Measurements from ENCODE around the gene FBXL3.
"Not testable (repeated sequence)": the region's sequence is repeated elsewhere in the genome, so short reads cannot be mapped to it uniquely, and the experiment has no call there.

Gene FBXL3

DNA sequence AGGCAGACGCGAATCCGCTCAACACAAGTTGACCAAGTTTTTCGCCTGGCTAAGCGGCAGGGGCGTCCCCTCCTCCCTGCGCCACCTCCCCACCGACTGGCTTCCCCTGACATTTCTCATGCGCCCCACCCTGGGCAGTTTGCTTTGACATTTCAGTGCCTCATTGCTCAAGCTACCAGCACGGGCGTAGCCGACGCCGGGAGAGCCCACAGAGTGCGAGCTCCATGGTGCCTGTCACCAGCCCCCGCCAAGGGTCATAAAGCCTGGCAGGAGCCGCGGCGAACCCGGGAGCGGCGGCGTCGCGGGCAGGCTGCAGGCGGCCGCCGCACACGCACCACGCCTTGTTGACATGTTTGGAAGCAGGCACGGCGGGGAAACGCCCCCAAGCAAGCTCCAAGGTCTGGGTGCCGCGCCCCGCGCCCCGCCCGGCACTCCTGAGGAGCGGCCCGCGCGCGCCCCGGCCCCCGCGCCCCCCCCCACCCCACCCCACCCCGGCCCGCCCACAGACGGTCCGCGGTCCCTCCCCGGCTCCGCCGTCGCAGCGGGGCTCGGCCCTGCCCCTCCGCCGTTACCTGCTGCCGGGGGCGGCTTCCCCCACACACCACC, 601 bp downstream of the FBXL3 start:
- DNase-seq (ENCODE audit: low read depth), result peak; percentile 66

- DNase-seq (ENCODE audit: low read depth), result no peak
These were observed 4.6 kb downstream of the FBXL3 start for GRCh38 chr13:77022341-77022740.

GRCh38 chr13:77019756-77020155, 7.2 kb downstream of the FBXL3 start:
- DNase-seq (ENCODE audit: low read depth), result no peak

DNA sequence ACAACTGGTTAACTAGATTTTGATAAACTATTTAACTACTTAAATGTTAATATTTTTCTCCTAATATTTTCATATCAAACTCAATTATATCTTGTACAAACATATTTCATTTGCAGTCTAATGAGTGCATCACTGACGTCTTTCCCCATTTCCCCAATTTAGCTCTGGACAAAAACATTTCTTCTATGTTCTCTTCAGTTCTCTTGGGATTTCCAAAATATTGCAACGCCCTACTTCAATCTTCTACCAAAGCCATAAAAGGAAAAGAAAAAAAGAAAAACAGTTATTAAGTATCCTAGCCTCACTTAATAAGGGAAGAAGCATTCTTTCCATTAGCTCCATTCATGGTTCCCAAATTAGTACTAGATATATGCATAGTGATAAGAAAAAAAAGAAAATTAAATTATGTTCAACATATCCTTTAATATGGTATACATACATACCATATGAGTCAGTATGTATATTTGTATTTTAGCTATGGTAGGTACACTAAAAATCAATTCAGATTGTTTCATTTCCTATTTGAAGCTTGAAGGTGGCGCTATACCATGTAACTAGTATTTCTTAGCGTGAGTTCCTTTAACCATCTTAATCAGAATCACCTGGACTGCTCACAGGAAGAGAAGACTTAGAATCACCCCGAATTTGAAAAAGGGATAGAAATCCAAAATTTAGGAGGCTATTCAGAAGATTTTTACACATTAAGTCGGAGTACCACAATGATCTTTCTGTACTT, 9.9 kb downstream of the FBXL3 start:
- no peak for DNase-seq (ENCODE audit: low read depth)

- DNase-seq (ENCODE audit: low read depth), result no peak
These were observed 10.6 kb downstream of the FBXL3 start for GRCh38 chr13:77016251-77016812.

DNA sequence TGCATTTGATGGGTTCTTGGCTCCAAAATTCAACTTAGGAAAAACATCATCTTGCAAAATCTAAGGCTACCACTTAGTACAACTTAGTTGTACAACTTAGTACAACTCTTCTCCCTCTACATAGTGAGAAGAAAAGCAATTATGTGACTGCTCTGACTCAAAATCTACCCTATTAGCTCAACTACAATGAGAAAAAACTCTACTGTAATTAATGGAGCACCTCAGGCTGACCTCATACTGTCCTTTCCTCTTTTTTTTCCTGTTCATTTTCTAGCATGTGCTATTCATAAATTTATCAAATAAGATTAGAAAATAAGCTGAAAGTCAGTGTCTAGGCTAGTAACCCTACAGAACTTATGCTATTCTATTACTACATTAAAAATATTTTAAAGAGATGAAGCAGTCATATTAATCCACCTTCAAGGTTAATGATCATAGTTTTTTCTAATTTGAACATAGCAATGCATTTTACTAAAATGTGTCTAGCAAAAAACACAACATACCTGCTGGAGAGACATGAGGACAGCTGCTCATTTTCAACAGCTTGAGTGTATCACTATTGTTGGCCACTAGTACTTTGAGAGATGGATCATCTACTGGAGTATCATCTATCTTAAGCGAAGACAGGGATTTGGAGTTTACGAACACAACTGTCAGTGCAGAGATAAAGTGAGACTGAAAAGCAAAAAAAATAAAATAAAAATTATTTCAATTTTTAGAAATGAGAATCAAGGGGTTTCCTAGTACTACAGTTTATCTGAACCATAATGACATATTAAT, 11.9 kb downstream of the FBXL3 start:
- no peak for DNase-seq (ENCODE audit: low read depth)

GRCh38 chr13:77013853-77014542, 13.0 kb downstream of the FBXL3 start:
- no peak for DNase-seq (ENCODE audit: low read depth)

DNA sequence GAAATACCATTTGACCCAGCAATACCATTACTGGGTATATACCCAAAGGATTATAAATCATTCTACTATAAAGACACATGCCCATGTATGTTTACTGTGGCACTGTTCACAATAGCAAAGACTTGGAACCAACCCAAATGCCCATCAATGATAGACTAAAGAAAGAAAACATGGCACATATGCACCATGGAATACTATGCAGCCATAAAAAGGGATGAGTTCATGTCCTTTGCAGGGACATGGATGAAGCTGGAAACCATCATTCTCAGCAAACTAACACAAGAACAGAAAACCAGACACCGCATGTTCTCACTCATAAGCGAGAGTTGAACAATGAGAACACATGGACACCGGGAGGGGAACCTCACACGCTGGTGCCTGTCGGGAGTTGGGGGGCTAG, 17.2 kb downstream of the FBXL3 start:
- not testable (repeated sequence) for DNase-seq (ENCODE audit: low read depth)

- no peak for DNase-seq (ENCODE audit: low read depth)
These were observed 17.9 kb downstream of the FBXL3 start for GRCh38 chr13:77009011-77009410.

DNA sequence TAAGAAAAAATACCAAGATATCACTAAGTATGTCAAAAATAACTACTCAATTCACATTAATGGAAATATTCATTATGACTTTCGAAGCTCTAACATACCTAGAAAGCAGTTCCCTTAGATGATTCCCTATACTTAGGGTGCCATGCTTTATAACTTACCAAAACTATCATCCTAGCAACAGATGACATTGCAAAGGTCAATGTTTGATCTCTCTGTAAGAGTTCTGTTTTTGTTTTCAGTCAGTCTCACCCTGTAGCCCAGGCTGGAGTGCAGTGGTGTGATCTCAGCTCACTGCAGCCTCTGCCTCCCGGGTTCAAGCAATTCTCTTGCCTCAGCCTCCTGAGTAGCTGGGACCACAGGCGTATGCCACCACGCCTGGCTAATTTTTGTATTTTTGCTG, 18.6 kb downstream of the FBXL3 start:
- DNase-seq (ENCODE audit: low read depth), result not testable (repeated sequence)

GRCh38 chr13:77002590-77003190, 24.3 kb downstream of the FBXL3 start:
- DNase-seq (ENCODE audit: low read depth), result no peak

DNA sequence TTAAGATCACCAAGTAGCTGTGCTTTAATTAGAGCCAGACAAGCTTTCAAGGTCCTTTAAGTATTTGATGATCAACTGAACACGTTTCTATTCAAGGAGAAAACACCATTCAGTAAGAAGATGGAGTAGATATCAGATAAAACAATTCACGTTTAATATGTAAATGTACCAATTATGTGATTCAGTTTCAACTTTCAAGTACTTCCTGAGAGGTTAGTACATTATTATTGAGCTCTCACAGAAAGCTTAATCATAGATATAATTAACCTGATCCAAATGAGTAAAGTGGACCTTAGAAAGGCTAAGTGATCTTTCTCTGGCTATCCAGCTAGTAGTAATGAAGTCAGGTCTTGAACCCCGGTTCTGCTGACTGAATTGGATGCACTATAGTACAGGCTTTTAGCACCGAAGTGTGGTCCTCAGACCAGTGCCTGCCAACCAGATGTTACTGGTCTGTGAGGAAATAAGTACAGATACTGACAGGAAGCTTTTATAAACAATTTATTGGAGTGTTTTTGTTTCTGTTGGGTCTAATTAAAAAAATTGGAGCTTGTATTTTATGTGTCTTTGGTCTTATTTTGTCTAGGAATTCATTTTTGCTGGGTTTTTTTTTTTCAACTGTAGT, 24.9 kb downstream of the FBXL3 start:
- no peak for DNase-seq (ENCODE audit: low read depth)

GRCh38 chr13:77001540-77001939, 25.4 kb downstream of the FBXL3 start:
- no peak for DNase-seq (ENCODE audit: low read depth)

- DNase-seq (ENCODE audit: low read depth), result no peak
These were observed 26.5 kb downstream of the FBXL3 start for GRCh38 chr13:77000475-77000874.

DNA sequence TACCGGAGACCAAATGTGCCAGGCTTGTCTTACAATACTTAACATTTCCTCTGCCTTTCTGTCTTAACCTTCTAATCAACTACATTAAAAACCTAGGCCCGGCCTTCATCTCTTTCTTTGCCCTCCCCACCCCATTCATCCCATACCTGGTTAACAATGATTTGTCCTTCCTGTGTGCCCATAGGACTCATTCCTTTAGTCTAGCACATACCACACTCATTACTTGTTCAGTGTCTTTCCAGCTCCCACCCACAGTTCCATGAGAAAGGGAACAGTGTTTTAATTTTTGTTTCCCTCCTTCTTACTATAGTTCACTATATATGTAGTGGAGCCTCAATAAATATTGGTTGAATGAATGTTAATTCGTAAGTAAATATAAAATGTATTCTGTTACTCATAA, 32.7 kb downstream of the FBXL3 start:
- DNase-seq (ENCODE audit: low read depth), result no peak

DNA sequence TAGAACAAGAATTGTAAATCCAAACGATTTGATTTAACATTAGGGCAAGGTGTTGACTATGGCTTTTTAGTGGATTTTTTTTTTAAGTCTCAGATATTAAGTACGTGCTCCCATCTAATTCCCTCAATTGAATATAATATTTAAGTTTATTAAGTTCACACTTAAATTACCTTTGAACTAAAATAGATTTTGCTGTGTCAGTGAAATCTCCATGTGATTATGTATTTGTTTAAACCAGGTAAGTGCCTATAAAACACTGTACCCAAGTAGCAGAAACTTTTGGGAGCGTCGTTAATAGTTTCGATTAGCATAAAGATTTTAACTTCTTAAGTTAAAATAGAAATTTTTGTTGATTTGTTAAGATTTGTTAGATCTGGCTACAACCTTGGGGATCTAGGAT, 33.5 kb downstream of the FBXL3 start:
- DNase-seq (ENCODE audit: low read depth), result no peak

GRCh38 chr13:76993021-76993420, 33.9 kb downstream of the FBXL3 start:
- no peak for DNase-seq (ENCODE audit: low read depth)

DNA sequence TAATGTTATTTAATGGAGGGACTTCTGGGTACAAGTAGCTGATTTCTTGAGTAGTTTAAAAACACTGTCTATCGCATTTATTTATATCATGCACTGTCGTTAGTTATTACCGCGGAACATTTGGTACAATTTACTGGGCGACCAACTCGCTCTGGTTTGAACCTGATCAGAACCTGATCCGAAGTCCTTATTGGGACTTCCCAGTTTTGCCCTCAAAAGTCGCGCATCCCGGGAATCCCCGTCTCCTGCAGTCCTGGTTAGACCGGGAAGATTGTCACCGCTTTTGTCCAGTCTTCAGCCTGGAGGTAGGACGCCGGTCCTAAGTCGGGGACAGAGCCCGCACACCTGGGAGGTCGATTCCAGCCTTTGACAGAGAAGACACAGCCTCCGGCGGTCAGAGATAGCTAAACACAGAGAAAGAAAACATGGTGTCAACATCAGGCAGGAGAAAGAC, 34.4 kb downstream of the FBXL3 start:
- DNase-seq (ENCODE audit: low read depth), result no peak

DNA sequence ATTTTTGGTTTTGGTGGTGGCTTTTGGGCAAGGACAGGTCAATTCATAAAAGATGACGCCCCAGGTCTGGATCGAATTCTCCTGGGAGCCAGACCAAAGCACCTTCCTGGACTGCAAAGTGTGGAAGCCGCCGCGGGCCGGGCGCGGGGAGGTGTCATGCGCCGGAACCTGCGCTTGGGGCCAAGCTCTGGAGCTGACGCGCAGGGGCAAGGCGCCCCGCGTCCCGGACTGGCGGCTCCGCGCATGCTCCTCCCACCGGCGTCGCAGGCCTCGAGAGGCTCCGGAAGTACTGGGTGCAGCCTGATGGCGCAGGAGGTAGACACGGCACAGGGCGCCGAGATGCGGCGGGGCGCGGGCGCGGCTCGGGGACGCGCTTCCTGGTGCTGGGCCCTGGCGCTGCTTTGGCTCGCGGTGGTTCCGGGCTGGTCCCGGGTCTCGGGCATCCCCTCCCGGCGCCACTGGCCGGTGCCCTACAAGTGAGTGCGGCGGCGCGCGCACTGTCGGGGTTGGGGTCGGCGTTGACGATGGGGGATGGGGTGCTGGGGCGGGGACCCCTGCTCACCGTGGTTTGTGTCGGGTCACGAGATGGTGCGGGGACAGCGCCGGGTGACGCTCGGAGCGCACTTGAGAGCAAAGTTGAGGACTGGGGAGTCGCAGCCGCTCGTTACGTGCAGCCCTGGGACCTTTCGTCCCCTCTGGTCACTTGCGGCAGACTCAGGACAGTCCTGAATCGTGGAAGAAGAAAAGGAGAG, 35.0 kb downstream of the FBXL3 start, which contains the start of gene CLN5:
CLN5 (plus strand) TSS at position 286 of the 752 bp plus-strand sequence; CDS start at position 304, 18 bp downstream.
- DNase-seq (ENCODE audit: low read depth), result peak; percentile 92

- peak; percentile 65 for DNase-seq (ENCODE audit: low read depth)
These were observed 35.5 kb downstream of the FBXL3 start for GRCh38 chr13:76991432-76991795.

Measured in activated T-cell treated with anti-CD3 and anti-CD28 coated beads for 48 hours (primary cell).